SK-N-MC (cell line): ENCODE data around the gene NEDD9.

ENCODE experiments used
- EZH2 ChIP-seq: fragments of 200-600 bp; sonication (generic); IDR thresholded peaks from one replicate; pipeline ENCODE4 v1.6.1; 2017; ENCODE audit warnings: antibody characterized with exemption
- FOXP2 ChIP-seq: optimal IDR thresholded peaks from 2 replicates; pipeline ENCODE3; 2011; ENCODE audit warnings: mild to moderate bottlenecking, moderate library complexity; ENCODE audit not compliant: insufficient read depth; ENCODE audit errors: extremely low read length, control extremely low read depth
- POLR2AphosphoS5 ChIP-seq: IDR thresholded peaks from 2 replicates; pipeline ENCODE4 v1.6.1; 2012; ENCODE audit warnings: mild to moderate bottlenecking, low read depth, low read length, borderline replicate concordance

DNA sequence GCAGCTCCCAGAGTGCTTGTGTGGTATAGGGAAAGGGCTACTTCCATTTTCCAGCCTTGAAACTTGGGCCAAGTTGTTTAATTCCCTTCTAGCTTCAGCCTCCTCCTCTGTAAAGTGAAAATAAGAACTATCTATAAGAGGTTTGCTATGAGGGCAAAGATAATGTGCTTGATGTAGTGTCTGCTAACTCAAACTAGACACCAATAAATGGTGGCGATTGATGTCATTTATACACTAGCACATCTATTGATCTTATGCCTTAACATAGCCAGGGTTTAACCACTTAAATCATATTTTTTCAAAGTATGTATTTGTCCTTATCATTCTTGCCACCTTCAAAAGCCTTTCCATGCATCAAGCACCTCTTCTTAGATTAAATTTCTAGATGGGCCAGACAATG lies 55.2 kb downstream of the NEDD9 start:
- no peak for TF ChIP-seq EZH2
- TF ChIP-seq POLR2AphosphoS5 = no peak
- TF ChIP-seq FOXP2 = no peak
